SU-DHL-6 (cell line): Measurements from ENCODE around the gene ERRFI1.

Experiments used
- CTCF ChIP-seq: fragments of 200-600 bp; sonication (generic); IDR thresholded peaks from one replicate; pipeline ENCODE4 v1.5.1; 2017; ENCODE audit warnings: antibody characterized with exemption, mild to moderate bottlenecking, low read length, moderate library complexity; ENCODE audit not compliant: insufficient read depth, poor library complexity, severe bottlenecking
- EZH2phosphoT487 ChIP-seq: fragments of 200-600 bp; sonication (generic), shearing (Covaris generic); conservative IDR thresholded peaks from 2 replicates; pipeline ENCODE4 v1.6.1; 2018; ENCODE audit warnings: mild to moderate bottlenecking, antibody characterized with exemption, low read length, moderate library complexity, mixed read lengths

GRCh38 chr1:7989762-7990428 is 36.2 kb downstream of the ERRFI1 start:
- TF ChIP-seq CTCF, result no peak
- no peak for TF ChIP-seq EZH2phosphoT487
